IPS-NIHi7 (cell line): ENCODE measurements around the gene PRR5L.

Experiments
- DNase-seq: peaks from one replicate; pipeline ENCODE4 v3.0.0; 2012; ENCODE audit warnings: mixed read lengths; ENCODE audit errors: extremely low spot score

Gene PRR5L

GRCh38 chr11:36326524-36327419, 30.7 kb downstream of the PRR5L start:
- DNase-seq, result peak; percentile 37

- no peak for DNase-seq
Measured at GRCh38 chr11:36328966-36329673, 33.0 kb downstream of the PRR5L start.

GRCh38 chr11:36330411-36330810, 34.3 kb downstream of the PRR5L start:
- DNase-seq, result no peak

- no peak for DNase-seq
Measured at GRCh38 chr11:36333468-36333867, 37.4 kb downstream of the PRR5L start.

- peak; percentile 67 for DNase-seq
Measured at GRCh38 chr11:36333897-36334296, 37.8 kb downstream of the PRR5L start.

GRCh38 chr11:36339888-36340287, 43.8 kb downstream of the PRR5L start:
- no peak for DNase-seq

- DNase-seq, result no peak
Measured at GRCh38 chr11:36340897-36341296, 44.8 kb downstream of the PRR5L start.

- DNase-seq, result no peak
Measured at GRCh38 chr11:36341915-36342314, 45.8 kb downstream of the PRR5L start.

- DNase-seq, result no peak
Measured at GRCh38 chr11:36342327-36342726, 46.2 kb downstream of the PRR5L start.

- no peak for DNase-seq
Measured at GRCh38 chr11:36343436-36343835, 47.3 kb downstream of the PRR5L start.

GRCh38 chr11:36345084-36345511, 49.0 kb downstream of the PRR5L start:
- DNase-seq, result no peak

GRCh38 chr11:36345535-36346141, 49.5 kb downstream of the PRR5L start:
- no peak for DNase-seq

GRCh38 chr11:36346562-36347383, 50.7 kb downstream of the PRR5L start:
- no peak for DNase-seq

GRCh38 chr11:36347384-36347906, 51.4 kb downstream of the PRR5L start:
- DNase-seq, result no peak

GRCh38 chr11:36349351-36350136, 53.5 kb downstream of the PRR5L start:
- DNase-seq, result no peak

GRCh38 chr11:36350137-36350513, 54.0 kb downstream of the PRR5L start:
- no peak for DNase-seq

GRCh38 chr11:36352922-36353321, 56.8 kb downstream of the PRR5L start:
- DNase-seq, result no peak

GRCh38 chr11:36354221-36355003, 58.3 kb downstream of the PRR5L start:
- no peak for DNase-seq

- DNase-seq, result no peak
Measured at GRCh38 chr11:36356201-36356600, 60.1 kb downstream of the PRR5L start.

- DNase-seq, result no peak
Measured at GRCh38 chr11:36357831-36358230, 61.7 kb downstream of the PRR5L start.
